Dedifferentiated amniotic fluid mesenchymal stem cell (primary cell): Measurements from ENCODE around the gene ATP2A1.
A peak's percentile ranks its signal among the peaks of the same experiment; 100 is the strongest.

Experiments
- DNase-seq: peaks from one replicate; pipeline ENCODE4 v3.0.0-alpha.2; 2016; ENCODE audit errors: extremely low spot score

The ATP2A1 gene

GRCh38 chr16:28859326-28859725 lies 19.0 kb upstream of the ATP2A1 start:
- DNase-seq: no peak

DNA sequence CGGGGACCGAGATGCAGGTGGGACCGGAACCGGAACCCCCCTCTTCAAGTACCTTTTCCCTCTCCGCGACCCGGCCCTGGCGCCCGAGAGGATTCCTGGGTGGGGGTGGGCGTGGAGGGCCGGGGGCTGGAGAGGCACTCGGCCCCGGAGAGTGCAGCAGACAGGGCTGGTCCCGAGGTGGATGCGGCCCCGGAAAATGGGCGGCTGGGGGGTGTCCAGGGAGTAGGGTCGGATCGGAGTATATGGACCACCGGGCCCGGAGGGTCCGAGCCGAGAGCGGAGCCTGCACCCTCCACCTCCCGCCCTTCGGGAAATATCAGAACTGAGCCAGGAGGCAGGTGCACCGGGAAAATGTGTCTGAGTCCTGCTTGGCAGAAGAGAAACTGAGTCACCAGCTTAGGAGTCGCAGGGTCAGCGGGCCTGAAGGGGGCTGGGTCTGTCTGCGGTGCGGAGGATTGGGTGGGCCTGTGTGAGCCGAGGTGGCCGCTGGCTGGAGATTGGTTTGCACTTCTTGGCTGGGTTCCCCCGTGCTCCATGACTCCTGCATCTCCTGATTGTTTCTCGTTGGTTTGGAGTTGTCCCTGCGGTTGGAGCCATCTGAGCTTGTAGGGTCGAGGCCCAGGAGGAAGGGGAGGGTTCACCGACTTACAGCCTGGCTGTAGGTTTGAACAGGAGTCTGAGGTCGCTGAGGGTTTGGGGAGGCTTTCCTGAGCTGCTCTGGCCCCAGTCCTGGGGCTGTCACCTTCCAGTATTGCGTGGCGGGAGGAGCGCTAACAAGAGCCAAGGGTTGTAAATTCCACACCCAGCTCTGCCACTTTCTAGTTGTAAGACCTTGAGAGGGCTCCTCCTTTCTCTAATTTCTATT lies 14.1 kb upstream of the ATP2A1 start:
- peak; percentile 14 for DNase-seq

DNA sequence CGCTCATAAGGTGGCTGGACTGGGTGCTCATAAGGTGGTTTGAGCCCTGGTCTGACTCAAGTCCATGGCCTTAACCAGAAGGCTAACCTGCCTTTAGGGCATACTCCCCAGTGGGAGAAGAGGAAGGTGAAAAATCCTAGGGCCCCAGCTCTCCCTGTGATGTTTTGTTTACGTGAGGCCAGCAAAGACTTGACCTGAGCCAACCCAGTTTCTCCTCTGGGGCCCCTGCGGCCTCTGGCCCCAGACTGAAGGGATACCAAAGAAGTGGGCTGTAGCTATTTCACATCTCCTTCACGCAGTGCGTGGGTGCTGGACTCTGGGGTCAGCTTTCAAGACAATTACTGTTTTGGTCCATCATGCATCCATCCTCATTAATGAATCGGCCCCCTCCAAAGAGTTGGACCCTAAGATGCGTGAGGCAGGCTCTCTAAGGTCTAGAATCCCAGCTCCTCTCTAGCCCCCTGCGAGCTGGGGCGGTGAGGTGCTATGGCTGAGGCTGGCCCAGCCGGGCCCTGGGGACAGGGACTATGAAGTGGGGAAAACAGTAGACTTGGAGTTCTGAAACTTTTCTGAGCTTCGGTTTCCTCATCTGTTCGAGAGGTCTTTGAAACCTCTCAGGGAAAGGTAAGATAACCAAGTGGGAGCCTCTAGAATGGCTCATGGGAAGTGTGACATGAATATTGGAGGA lies 13.1 kb upstream of the ATP2A1 start:
- no peak for DNase-seq

GRCh38 chr16:28865722-28866453 lies 12.4 kb upstream of the ATP2A1 start:
- DNase-seq: peak; percentile 5

GRCh38 chr16:28866454-28866804 lies 11.9 kb upstream of the ATP2A1 start:
- DNase-seq: no peak

DNA sequence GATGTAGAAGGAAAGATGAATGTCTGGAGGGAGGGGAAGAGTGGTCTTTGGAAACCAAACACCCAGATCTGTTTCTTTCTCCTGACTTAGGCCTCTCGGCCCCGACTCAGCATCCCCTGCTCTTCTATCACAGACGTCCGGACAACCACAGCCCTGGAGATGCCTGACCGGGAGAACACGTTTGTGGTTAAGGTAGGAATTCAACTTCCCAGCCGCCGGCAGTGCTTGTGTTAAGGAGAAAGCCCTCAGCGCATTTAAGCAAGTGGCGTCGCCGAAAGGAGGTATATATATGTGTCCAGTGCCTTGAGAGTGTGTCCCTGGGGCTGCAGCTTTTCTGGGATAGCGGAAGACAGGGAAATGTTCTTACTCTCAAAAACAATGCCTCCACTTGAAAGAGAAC lies 11.0 kb upstream of the ATP2A1 start:
- DNase-seq: no peak

GRCh38 chr16:28867646-28868045 lies 10.6 kb upstream of the ATP2A1 start:
- peak; percentile 10 for DNase-seq

- no peak for DNase-seq
Measured at GRCh38 chr16:28869201-28869600, 9.1 kb upstream of the ATP2A1 start.

DNA sequence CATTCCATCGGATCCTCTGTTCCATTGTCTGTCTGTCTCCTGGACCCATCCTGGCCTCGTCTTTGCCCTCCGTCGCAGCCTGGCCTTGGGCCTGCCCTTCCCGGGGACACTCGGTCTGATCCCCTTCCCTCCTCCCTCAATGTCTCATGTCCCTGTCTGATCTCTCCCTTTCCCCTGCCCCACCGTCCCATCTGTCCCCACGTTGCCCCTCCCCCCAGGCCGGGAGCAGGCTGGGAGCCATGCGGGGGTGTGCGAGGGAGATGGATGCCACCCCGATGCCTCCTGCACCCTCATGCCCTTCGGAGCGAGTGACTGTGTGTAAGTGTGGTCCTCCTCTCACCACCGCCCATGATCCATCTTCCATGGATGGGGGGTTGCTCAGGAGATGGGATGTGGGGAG lies 5.3 kb upstream of the ATP2A1 start:
- DNase-seq: no peak

DNA sequence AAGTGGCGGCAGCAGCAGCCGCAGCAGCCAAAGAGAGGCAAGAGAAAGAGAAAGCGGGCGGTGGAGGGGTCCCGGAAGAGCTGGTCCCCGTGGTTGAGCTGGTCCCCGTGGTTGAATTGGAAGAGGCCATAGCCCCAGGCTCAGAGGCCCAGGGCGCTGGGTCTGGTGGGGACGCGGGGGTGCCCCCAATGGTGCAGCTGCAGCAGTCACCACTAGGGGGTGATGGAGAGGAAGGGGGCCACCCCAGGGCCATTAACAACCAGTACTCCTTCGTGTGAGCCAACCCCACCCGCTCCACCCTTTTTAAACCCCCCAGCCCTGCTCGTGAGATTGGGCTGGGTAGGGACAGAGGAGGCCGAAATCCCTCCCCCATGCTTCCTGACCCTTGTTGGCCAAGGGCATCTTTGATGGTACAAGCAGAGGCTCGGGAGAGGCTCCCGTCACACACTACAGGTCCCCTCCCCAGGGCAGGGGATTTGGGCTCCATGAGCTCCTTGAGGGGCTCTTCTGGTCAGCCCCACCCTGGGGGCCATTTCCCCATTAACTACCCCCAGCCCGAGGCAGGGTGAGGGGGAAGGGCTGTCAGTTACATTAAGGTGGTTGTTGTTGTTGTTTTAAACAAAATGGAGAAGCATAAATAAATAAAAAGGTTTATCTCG lies 4.6 kb upstream of the ATP2A1 start:
- peak; percentile 14 for DNase-seq

GRCh38 chr16:28874406-28874805 lies 3.9 kb upstream of the ATP2A1 start:
- DNase-seq: no peak

GRCh38 chr16:28875134-28876018 lies 2.9 kb upstream of the ATP2A1 start:
- no peak for DNase-seq

DNA sequence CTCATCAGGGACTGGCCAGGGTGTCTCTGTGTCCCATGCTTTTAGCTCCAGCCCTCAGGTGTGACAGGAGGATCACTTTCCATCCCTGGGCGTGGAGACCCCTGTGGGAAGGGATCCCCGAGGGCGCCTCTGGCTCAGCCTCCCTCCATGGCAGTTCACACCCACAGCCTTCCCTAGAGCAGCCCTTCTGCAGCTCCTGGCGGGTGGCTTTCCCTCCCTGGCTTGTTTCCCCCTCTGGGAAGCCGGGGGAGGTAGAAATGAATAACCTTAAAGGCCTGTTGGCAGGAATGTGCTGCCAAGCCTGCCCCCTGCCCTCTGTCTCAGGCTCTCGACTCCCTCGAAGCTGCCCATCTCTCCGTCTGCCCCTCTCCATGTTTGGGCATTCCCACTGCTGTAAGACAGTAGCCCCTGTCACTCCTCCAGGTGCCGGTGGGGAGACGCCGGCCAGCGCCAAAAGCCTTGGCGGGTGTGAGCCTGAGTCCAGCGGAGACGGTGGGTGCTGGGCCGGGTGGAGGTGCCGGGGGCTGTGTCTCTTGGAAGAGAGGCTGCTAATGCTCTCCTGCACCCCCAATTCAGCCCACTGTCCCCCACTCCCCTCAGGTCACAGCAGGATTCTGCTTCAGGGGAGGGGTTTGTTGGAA lies 2.1 kb upstream of the ATP2A1 start:
- DNase-seq: no peak

GRCh38 chr16:28876973-28877654 lies 1.2 kb upstream of the ATP2A1 start:
- DNase-seq: no peak

GRCh38 chr16:28877655-28878000 lies 660 bp upstream of the ATP2A1 start:
- DNase-seq: no peak

DNA sequence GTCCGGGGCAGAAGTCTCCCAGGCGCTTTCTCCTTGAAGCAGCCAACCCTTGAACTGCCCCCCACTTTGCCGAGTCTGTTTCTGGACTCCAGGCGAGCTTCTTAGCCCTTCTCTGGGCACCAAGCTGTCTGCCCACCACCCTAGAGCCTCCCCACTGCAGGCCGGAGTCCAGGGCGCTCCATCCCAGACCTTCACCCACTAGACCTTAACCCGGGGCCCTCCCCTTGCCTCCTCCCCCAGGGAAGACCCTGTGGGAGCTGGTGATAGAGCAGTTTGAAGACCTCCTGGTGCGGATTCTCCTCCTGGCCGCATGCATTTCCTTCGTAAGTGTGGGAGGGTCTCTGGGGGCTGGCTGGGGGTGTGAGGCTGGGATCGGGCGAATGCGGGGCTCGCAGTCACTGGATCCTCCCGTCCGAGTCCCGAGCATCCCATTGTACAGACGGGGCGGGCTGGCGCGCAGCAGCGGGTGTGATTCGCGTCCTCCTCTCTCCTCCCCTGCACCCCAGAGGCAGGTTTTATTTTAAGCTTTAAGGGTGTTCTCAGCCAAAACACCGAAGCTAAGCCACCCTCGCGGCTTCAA lies 1.1 kb downstream of the ATP2A1 start:
- DNase-seq: no peak

DNA sequence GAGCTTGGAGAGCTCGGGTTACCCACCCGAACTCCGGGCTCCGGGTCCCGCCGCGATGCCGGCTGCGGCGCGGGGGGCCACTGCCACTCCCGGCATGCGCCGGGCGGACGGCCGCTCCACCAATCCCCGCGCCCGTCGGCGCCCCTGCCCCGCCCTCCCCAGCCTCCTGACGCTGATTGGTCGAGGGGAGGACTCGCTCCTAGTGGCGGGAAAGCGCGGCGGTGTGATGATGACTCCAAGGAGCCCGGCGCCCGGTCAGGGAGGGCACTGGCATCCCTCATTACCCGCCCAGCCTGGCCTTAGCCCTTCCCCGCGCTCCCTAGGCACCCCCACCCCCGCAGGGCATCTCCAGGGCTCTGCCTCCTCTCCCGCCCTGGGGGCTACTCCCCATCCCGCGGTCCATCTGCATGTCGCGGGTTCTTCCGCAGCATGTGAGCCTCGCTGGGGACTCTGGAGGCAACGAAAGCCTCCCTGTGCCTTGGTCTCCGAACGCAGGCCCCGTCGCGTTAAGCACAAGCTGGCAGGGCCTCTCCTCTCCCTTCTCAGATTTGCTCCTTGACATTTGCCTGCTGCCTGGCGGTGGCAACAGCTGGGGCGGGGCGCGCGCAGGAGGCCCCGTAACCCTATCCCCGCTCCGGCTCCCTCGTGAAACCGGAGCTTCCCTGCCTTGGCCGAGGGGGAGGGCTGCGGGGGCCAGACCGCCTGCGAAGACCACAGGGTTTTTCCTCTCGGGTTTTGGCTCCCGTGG lies 1.7 kb downstream of the ATP2A1 start:
- peak; percentile 73 for DNase-seq

- no peak for DNase-seq
Measured at GRCh38 chr16:28880589-28880915, 2.3 kb downstream of the ATP2A1 start.

- no peak for DNase-seq
Measured at GRCh38 chr16:28880955-28881354, 2.7 kb downstream of the ATP2A1 start.
